GM20431 (cell line): Measurements from ENCODE around the gene PTPN13.

Experiments
- in situ Hi-C: fragments of 300-500 bp; cut with MseI, MboI; formaldehyde crosslinking; loops from one replicate; pipeline ENCODE4 v1.15.0; 2020; ENCODE audit warnings: low sequenced_read_pairs; ENCODE audit not compliant: unreplicated experiment

PTPN13 gene, protein sequence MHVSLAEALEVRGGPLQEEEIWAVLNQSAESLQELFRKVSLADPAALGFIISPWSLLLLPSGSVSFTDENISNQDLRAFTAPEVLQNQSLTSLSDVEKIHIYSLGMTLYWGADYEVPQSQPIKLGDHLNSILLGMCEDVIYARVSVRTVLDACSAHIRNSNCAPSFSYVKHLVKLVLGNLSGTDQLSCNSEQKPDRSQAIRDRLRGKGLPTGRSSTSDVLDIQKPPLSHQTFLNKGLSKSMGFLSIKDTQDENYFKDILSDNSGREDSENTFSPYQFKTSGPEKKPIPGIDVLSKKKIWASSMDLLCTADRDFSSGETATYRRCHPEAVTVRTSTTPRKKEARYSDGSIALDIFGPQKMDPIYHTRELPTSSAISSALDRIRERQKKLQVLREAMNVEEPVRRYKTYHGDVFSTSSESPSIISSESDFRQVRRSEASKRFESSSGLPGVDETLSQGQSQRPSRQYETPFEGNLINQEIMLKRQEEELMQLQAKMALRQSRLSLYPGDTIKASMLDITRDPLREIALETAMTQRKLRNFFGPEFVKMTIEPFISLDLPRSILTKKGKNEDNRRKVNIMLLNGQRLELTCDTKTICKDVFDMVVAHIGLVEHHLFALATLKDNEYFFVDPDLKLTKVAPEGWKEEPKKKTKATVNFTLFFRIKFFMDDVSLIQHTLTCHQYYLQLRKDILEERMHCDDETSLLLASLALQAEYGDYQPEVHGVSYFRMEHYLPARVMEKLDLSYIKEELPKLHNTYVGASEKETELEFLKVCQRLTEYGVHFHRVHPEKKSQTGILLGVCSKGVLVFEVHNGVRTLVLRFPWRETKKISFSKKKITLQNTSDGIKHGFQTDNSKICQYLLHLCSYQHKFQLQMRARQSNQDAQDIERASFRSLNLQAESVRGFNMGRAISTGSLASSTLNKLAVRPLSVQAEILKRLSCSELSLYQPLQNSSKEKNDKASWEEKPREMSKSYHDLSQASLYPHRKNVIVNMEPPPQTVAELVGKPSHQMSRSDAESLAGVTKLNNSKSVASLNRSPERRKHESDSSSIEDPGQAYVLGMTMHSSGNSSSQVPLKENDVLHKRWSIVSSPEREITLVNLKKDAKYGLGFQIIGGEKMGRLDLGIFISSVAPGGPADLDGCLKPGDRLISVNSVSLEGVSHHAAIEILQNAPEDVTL (N-terminal part only)

DNA sequence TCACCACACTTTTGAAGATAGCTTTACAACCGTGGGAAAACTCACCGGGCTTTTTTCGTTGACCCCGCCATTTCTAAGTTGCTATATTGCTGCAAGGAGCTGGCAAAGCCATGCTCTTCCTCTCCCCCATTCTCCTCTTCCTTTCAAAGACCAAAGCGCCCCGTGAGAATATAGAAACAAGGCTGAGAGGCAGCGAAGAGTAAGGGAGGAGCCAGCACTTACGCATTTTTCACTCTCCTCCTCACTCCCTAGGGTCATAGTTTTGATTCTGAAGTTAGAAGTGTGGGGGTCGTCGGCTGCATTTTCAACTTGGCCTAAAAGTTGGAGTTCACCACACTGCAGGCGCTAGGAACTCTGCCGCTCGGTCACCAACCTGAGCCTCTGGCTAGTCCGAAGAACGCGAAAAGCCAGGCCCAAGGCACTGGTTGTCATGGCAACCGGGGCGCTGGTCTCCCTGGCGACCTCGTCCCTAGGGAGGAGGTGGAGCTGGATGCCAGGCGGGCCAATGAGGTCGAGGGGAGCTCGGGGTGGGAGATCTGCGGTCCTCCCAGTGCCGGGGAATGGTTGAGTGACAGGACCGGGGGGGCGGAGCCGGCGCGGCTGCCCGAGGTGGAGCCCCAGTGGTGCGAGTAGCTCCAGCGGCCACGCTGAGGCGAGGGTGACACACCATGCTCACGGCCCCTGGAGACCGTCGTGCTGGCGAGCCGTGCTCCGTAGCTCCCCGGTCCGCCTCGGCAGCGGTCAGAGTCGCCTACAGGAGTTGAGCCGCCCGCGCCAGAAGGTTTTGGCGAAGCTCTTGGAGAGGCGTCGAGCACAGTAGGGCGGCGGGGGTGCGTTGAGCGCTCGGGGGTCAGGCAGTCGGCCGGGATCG is at the start of gene PTPN13:
PTPN13 (plus strand) TSS at position 628 of the 871 bp plus-strand sequence. CDS start 40,942 bp downstream, outside the sequence.
- in situ Hi-C loops = no loop called here

DNA sequence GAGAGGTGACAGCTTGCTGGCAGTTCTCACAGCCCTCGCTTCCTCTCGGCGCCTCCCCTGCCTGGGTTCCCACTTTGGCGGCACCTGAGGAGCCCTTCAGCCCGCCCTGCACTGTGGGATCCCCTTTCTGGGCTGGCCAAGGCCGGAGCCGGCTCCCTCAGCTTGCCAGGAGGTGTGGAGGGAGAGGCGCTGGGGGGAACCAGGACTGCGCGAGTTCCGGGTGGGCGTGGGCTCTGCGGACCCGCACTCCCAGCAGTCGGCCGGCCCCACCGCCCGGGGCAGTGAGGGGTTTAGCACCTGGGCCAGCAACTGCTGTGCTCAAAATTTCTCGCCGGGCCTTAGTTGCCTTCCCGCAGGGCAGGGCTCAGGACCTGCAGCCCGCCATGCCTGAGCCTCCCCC is 47.0 kb upstream of the PTPN13 start:
- in situ Hi-C loops = no loop called here

DNA sequence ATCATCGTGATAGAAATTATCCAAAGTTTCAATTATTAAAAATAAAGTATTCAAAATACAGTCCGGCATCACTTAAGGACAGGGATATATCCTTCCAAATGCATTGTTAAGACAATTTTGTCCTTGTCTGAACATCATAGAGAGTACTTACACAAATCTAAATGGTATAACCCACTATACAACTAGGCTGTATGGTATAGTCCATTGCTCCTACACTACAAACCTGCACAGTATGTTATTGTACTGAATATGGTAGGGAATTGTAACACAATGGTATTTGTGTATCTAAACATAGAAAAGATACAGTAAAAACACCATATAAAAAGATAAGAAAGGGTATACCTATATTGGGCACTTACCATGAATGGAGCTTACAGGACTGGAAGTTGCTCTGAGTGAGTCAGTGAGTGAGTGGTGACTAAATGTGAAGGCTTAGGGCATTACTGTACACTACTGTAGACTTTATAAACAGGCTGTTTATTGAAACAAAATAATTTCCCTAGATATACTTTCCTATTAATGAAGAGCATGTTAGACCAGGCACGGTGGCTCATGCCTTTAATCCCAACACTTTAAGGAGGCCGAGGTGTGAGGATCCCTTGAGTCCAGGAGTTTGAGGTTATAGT is 44.8 kb upstream of the PTPN13 start:
- in situ Hi-C loops = no loop called here

GRCh38 chr4:86551387-86551786 is 42.7 kb upstream of the PTPN13 start:
- in situ Hi-C loops = no loop called here

GRCh38 chr4:86554646-86555045 is 39.5 kb upstream of the PTPN13 start:
- in situ Hi-C loops = no loop called here

DNA sequence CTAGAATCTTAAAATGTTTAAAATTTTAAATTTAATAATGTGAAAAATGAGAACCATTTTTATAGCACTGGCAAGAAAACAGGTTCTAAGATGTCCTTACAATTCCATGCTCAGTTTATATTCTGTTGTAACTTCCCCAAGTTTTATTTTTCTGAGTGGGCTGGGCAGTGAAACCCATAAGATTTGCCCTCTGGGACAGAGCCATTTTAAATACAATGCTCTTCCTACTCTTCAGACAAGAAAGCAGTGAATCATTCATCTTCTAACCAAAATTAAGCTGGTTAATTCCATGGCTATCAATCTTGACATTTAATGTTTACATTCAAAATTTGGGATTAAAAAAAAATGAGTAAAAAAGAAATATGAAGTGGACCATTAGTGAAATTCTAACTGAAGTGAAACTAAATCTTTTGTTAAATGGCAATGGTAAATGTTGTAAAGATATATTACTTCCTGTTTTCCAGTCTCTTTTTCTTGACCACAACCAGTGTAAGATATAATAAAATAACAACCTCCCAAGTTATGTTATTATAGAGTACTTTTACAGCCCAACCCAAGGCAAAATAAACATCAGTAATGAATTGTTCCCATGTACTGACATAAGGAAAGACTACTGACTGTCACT is 37.2 kb upstream of the PTPN13 start:
- in situ Hi-C loops = no loop called here

GRCh38 chr4:86557526-86557925 is 36.6 kb upstream of the PTPN13 start:
- in situ Hi-C loops = no loop called here

GRCh38 chr4:86558258-86558657 is 35.9 kb upstream of the PTPN13 start:
- in situ Hi-C loops = no loop called here

GRCh38 chr4:86558797-86559196 is 35.3 kb upstream of the PTPN13 start:
- in situ Hi-C loops = no loop called here

DNA sequence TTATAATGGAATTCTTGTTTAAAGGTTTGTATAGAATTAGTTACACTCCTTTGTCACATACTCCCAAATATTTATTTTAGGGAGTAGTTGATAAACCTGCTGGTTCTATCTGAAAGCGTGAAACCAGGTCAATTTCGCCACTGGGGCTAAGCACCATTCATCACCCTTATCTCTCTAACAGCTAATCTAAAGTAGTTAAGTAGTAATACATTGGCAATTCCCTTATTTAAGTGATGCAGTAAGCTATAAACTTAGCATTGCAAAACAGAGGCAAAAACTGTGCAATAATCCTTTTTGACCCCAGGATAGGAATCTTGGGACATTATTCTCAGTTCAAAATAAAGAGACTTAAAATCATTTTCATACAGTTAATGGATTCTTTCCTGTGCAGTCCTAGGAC is 33.7 kb upstream of the PTPN13 start:
- in situ Hi-C loops = no loop called here

DNA sequence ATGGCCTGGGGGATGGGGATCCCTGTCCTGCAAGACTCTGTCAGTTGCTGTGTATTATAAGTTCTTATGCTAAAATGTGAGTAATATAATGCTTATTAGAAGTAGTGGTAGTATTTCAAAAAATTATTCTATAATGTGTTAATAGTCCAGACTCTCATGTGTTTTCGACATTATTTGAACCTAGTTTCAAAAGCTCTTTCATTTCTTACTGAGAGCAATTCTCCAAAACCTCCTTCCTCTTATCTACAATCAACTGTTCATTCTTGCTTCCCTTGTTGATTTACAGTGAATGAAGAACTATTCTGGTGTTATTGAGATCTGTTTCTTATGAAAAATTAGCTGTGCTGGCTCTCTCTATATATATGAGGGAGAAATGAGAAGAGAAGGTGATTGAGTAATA is 32.9 kb upstream of the PTPN13 start:
- in situ Hi-C loops = no loop called here

- in situ Hi-C loops = no loop called here
Measured at GRCh38 chr4:86563416-86563815, 30.7 kb upstream of the PTPN13 start.

GRCh38 chr4:86564795-86565194 is 29.3 kb upstream of the PTPN13 start:
- in situ Hi-C loops = no loop called here

DNA sequence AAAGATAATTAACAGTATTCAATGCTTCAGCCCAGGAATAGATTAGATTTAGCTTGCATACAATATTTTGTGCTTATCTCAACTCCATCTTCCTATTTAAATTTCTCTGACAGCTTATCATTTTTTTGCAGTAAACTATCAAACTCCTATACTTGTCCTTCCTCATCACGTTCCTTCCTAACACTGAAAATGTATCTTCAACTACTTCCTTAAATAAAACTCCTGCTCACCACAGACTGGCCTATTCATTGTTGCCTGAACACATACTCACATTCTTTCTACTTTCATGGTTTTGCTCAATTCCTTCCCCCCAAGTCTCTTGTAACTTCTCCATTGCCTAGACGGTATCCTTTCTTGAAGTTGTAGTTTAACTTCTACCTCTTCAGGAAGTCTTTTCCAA is 28.5 kb upstream of the PTPN13 start:
- in situ Hi-C loops = no loop called here

GRCh38 chr4:86569103-86569870 is 24.8 kb upstream of the PTPN13 start:
- in situ Hi-C loops = no loop called here

- in situ Hi-C loops = no loop called here
Measured at GRCh38 chr4:86579941-86580340, 14.2 kb upstream of the PTPN13 start.

DNA sequence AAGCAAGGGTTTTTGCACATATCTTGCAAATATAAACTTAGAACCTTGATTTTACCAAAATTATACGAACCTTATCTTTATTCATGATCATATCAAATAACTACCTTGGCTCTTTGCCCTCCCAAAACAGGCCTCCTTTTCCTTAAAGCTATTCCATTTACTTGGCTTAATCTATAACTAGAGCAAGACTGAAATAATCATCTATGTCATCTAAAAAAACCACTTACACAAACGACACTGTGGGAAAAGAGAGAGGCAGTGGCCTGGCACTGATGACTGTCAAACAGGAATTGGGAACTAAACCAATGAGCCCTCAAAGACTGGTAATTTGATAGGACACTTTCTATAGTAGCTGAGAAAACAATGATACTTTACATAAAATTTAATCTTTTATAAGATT is 11.7 kb upstream of the PTPN13 start:
- in situ Hi-C loops = no loop called here

- in situ Hi-C loops = no loop called here
Measured at GRCh38 chr4:86586160-86586572, 7.9 kb upstream of the PTPN13 start.
